ENCODE data around the gene PRKCQ. TPM values are rescaled to one million over a fixed set of nuclear protein-coding genes. Genes with fewer than 3 reads are reported as not detected.

Gene PRKCQ
- total and polyA plus RNA-seq, 2 of the 8 experiments (the other 6 are each of a cell fraction or from before 2014, with no cell fraction given) = 9.1 to 22.6 TPM

GRCh38 chr10:6474871-6475270 is 105.2 kb downstream of the PRKCQ start:
- Histone ChIP-seq H3K4me1 (replicated peaks in 1 of 4; ENCODE audit: control insufficient read depth in 3 of 4, insufficient read depth in 4 of 4, low read length in 3 of 4) (no peaks in the 10 kb centered on the region), H3K4me3 (ENCODE audit: extremely low read depth in 1 of 4, insufficient read depth in 2 of 4, low read depth in 3 of 4, low read length in 4 of 4) (no peak overlapping the region), H4K91ac (replicated peaks; ENCODE audit: insufficient read length, low read length) (no peak overlapping the region), H2BK5ac (ENCODE audit: low read depth, low read length) (no peak overlapping the region), H3K4ac (replicated peaks; ENCODE audit: insufficient read length, low read depth, low read length) (no peak overlapping the region), H3K23ac (ENCODE audit: insufficient read length) (no peak overlapping the region), H4K20me1 (replicated peaks in 1 of 2; ENCODE audit: control insufficient read depth in 1 of 2, insufficient read depth in 2 of 2, low read length in 2 of 2) (no peaks in the 10 kb centered on the region), H3K9me3 (ENCODE audit: insufficient read depth in 2 of 2, low read depth in 1 of 2, low read length in 1 of 2) (no peaks in the 10 kb centered on the region), H3K36me3 (ENCODE audit: control insufficient read depth in 2 of 4, insufficient read depth in 4 of 4, low read length in 3 of 4) (peaks cover 0 to 3% (median 1%) of the 10 kb centered on the region in 4 experiments; a peak in 3 of 8 replicates), H3K56ac (replicated peaks; ENCODE audit: insufficient read length, low read depth, low read length) (no peak overlapping the region), H3K79me2 (ENCODE audit: control insufficient read depth in 1 of 2, insufficient read depth in 2 of 2, low read length in 2 of 2) (no peaks in the 10 kb centered on the region), H2AK5ac (ENCODE audit: low read depth, low read length) (no peak overlapping the region), H3K23me2 (ENCODE audit: low read depth, low read length) (no peaks in the 10 kb centered on the region), H3K14ac (ENCODE audit: insufficient read length) (no peak overlapping the region), H4K8ac (ENCODE audit: extremely low read depth, insufficient read depth, low read length) (no peak overlapping the region), H2BK15ac (ENCODE audit: low read length) (no peak overlapping the region), H3K27ac (ENCODE audit: low read depth, low read length) (no peak overlapping the region), H3K9ac (replicated peaks in 1 of 4; ENCODE audit: extremely low read depth in 1 of 4, low read depth in 3 of 4, low read length in 3 of 4) (no peak overlapping the region), H2BK20ac (ENCODE audit: low read length) (no peak overlapping the region), H3K79me1 (ENCODE audit: low read depth, low read length) (no peaks in the 10 kb centered on the region), H3K18ac (ENCODE audit: extremely low read depth, low read length) (no peak overlapping the region), H2AFZ (ENCODE audit: low read length) (no peak overlapping the region), H3K4me2 (ENCODE audit: insufficient read depth in 1 of 2, low read depth in 2 of 2, low read length in 2 of 2) (no peak overlapping the region), H2BK120ac (replicated peaks; ENCODE audit: low read depth, low read length) (no peak overlapping the region), H4K5ac (ENCODE audit: insufficient read length, low read depth, low read length) (no peak overlapping the region), H3K27me3 (replicated peaks in 1 of 4; ENCODE audit: control insufficient read depth in 3 of 4, extremely low read depth in 1 of 4, insufficient read depth in 3 of 4, low read length in 3 of 4) (no peaks in the 10 kb centered on the region), H2BK12ac (ENCODE audit: low read depth, low read length) (no peak overlapping the region)
- no peak for DNase-seq (ENCODE audit: low read depth in 1 of 2, low spot score in 2 of 2)
- WGBS, 2 experiments (ENCODE audit: extremely low coverage in 1 of 2, insufficient coverage in 1 of 2, insufficient read length in 1 of 2, insufficient replicate concordance in 2 of 2, low coverage in 1 of 2, low lambda C conversion rate in 2 of 2, missing lambda C conversion rate in 1 of 2) = 83% methylated on average over 5 of the region's 5 CpGs; no CpG with 5 or more reads in 1 of the 2 experiments
- CTCF ChIA-PET (ENCODE audit: partially characterized antibody) = interaction anchor here (1.1 to 1.7 kb wide), 3 partner anchors 30 to 192 kb away, joined by 3 to 4 read pairs (median 4); no protein-coding TSS in a partner anchor
- POLR2A ChIA-PET (ENCODE audit: partially characterized antibody) = no interaction called here
- no peak for FAIRE-seq
- TF ChIP-seq CTBP2 (IDR thresholded peaks at IDR 0.05; ENCODE audit: borderline replicate concordance, insufficient read depth, insufficient read length, low read length) (no peak), HDAC2 (IDR thresholded peaks at IDR 0.05; ENCODE audit: borderline replicate concordance in 1 of 2, low read depth in 2 of 2, low read length in 2 of 2) (no peak), JUN (IDR thresholded peaks at IDR 0.05; ENCODE audit: low read depth, low read length) (no peak), TCF12 (IDR thresholded peaks at IDR 0.05; ENCODE audit: low read depth, low read length) (no peak), CBX5 (IDR thresholded peaks at IDR 0.05; ENCODE audit: low read depth, low read length) (no peak), CTCF (IDR thresholded peaks at IDR 0.05; ENCODE audit: control extremely low read depth in 1 of 3, insufficient read depth in 1 of 3, low read depth in 1 of 3, low read length in 3 of 3) (no peak), BCL11A (IDR thresholded peaks at IDR 0.05; ENCODE audit: low read depth in 2 of 2, low read length in 2 of 2) (no peak), RNF2 (IDR thresholded peaks at IDR 0.05; ENCODE audit: borderline replicate concordance, low read depth, low read length, missing control alignments, poor library complexity, severe bottlenecking) (no peak), CHD1 (IDR thresholded peaks at IDR 0.05; ENCODE audit: low read depth, low read length) (no peak)
